ENCODE data around the gene ADAMTS16. TPM values are rescaled to one million over a fixed set of nuclear protein-coding genes. Genes with fewer than 3 reads are reported as not detected.
"Not testable (repeated sequence)": the region's sequence is repeated elsewhere in the genome, so short reads cannot be mapped to it uniquely, and the experiment has no call there.

Gene ADAMTS16
- total RNA-seq (2014; rRNA removed; shearing (Covaris generic)) = not detected in 2 replicates
- polyA plus RNA-seq (2015; cell fraction: cytosol; rRNA removed) = 0.06 TPM in 1 of 2 replicates, not detected in the other
- not detected in 2 replicates for polyA plus RNA-seq (2015; cell fraction: nucleus; rRNA removed)

GRCh38 chr5:5139777-5140478 is at the start of gene ADAMTS16:
ADAMTS16 (plus strand) TSS chr5:5140330; CDS start chr5:5140468, 138 bp downstream.
- in situ Hi-C loops (cut with HindIII; ENCODE audit: low pct_unique_long_range_greater_than_20kb, low sequenced_read_pairs) = no loop called here

GRCh38 chr5:5092149-5092548 is 48.0 kb upstream of the ADAMTS16 start:
- no peak for DNase-seq (ENCODE audit: low read depth, low spot score)
- in situ Hi-C loops (cut with HindIII; ENCODE audit: low pct_unique_long_range_greater_than_20kb, low sequenced_read_pairs) = no loop called here

More at GRCh38 chr5:5139777-5140478, at the start of gene ADAMTS16:
- DNase-seq (ENCODE audit: low read depth, low spot score) = no peak

GRCh38 chr5:5100635-5101034 is 39.5 kb upstream of the ADAMTS16 start:
- DNase-seq (ENCODE audit: low read depth, low spot score) = no peak
- in situ Hi-C loops (cut with HindIII; ENCODE audit: low pct_unique_long_range_greater_than_20kb, low sequenced_read_pairs) = no loop called here

GRCh38 chr5:5101676-5102075 is 38.5 kb upstream of the ADAMTS16 start:
- DNase-seq (ENCODE audit: low read depth, low spot score) = no peak
- in situ Hi-C loops (cut with HindIII; ENCODE audit: low pct_unique_long_range_greater_than_20kb, low sequenced_read_pairs) = no loop called here

- in situ Hi-C loops (cut with HindIII; ENCODE audit: low pct_unique_long_range_greater_than_20kb, low sequenced_read_pairs) = no loop called here
- no peak for DNase-seq (ENCODE audit: low read depth, low spot score)
Observed at GRCh38 chr5:5103245-5103644, 36.9 kb upstream of the ADAMTS16 start.

GRCh38 chr5:5104550-5104949 is 35.6 kb upstream of the ADAMTS16 start:
- DNase-seq (ENCODE audit: low read depth, low spot score) = peak; percentile 38
- in situ Hi-C loops (cut with HindIII; ENCODE audit: low pct_unique_long_range_greater_than_20kb, low sequenced_read_pairs) = no loop called here

- in situ Hi-C loops (cut with HindIII; ENCODE audit: low pct_unique_long_range_greater_than_20kb, low sequenced_read_pairs) = no loop called here
- DNase-seq (ENCODE audit: low read depth, low spot score) = no peak
Observed at GRCh38 chr5:5105531-5105930, 34.6 kb upstream of the ADAMTS16 start.

- in situ Hi-C loops (cut with HindIII; ENCODE audit: low pct_unique_long_range_greater_than_20kb, low sequenced_read_pairs) = no loop called here
- no peak for DNase-seq (ENCODE audit: low read depth, low spot score)
Observed at GRCh38 chr5:5116956-5117355, 23.2 kb upstream of the ADAMTS16 start.

GRCh38 chr5:5122776-5123175 is 17.4 kb upstream of the ADAMTS16 start:
- in situ Hi-C loops (cut with HindIII; ENCODE audit: low pct_unique_long_range_greater_than_20kb, low sequenced_read_pairs) = no loop called here
- DNase-seq (ENCODE audit: low read depth, low spot score) = no peak

- no peak for DNase-seq (ENCODE audit: low read depth, low spot score)
- in situ Hi-C loops (cut with HindIII; ENCODE audit: low pct_unique_long_range_greater_than_20kb, low sequenced_read_pairs) = no loop called here
Observed at GRCh38 chr5:5124231-5124630, 15.9 kb upstream of the ADAMTS16 start.

- in situ Hi-C loops (cut with HindIII; ENCODE audit: low pct_unique_long_range_greater_than_20kb, low sequenced_read_pairs) = no loop called here
- peak; percentile 73 for DNase-seq (ENCODE audit: low read depth, low spot score)
Observed at GRCh38 chr5:5126444-5126843, 13.7 kb upstream of the ADAMTS16 start.

GRCh38 chr5:5128766-5129165 is 11.4 kb upstream of the ADAMTS16 start:
- DNase-seq (ENCODE audit: low read depth, low spot score) = peak; percentile 47
- in situ Hi-C loops (cut with HindIII; ENCODE audit: low pct_unique_long_range_greater_than_20kb, low sequenced_read_pairs) = no loop called here

- in situ Hi-C loops (cut with HindIII; ENCODE audit: low pct_unique_long_range_greater_than_20kb, low sequenced_read_pairs) = no loop called here
- DNase-seq (ENCODE audit: low read depth, low spot score) = no peak
Observed at GRCh38 chr5:5132234-5132633, 7.9 kb upstream of the ADAMTS16 start.

GRCh38 chr5:5132693-5133295 is 7.3 kb upstream of the ADAMTS16 start:
- in situ Hi-C loops (cut with HindIII; ENCODE audit: low pct_unique_long_range_greater_than_20kb, low sequenced_read_pairs) = no loop called here
- no peak for DNase-seq (ENCODE audit: low read depth, low spot score)

GRCh38 chr5:5134107-5134506 is 6.0 kb upstream of the ADAMTS16 start:
- in situ Hi-C loops (cut with HindIII; ENCODE audit: low pct_unique_long_range_greater_than_20kb, low sequenced_read_pairs) = no loop called here

GRCh38 chr5:5135957-5136676 is 4.0 kb upstream of the ADAMTS16 start:
- no peak for DNase-seq (ENCODE audit: low read depth, low spot score)
- in situ Hi-C loops (cut with HindIII; ENCODE audit: low pct_unique_long_range_greater_than_20kb, low sequenced_read_pairs) = no loop called here

More at GRCh38 chr5:5134107-5134506, 6.0 kb upstream of the ADAMTS16 start:
- DNase-seq (ENCODE audit: low read depth, low spot score) = no peak

GRCh38 chr5:5137851-5138250 is 2.3 kb upstream of the ADAMTS16 start:
- DNase-seq (ENCODE audit: low read depth, low spot score); in situ Hi-C loops (cut with HindIII; ENCODE audit: low pct_unique_long_range_greater_than_20kb, low sequenced_read_pairs): not testable (repeated sequence)

- in situ Hi-C loops (cut with HindIII; ENCODE audit: low pct_unique_long_range_greater_than_20kb, low sequenced_read_pairs) = no loop called here
- DNase-seq (ENCODE audit: low read depth, low spot score) = no peak
Observed at GRCh38 chr5:5139336-5139776, 774 bp upstream of the ADAMTS16 start.

Data from SK-MEL-5 (cell line).